Measurements from ENCODE around the gene SYNPO.
A peak's percentile ranks its signal among the peaks of the same experiment; 100 is the strongest.

Gene SYNPO

DNA sequence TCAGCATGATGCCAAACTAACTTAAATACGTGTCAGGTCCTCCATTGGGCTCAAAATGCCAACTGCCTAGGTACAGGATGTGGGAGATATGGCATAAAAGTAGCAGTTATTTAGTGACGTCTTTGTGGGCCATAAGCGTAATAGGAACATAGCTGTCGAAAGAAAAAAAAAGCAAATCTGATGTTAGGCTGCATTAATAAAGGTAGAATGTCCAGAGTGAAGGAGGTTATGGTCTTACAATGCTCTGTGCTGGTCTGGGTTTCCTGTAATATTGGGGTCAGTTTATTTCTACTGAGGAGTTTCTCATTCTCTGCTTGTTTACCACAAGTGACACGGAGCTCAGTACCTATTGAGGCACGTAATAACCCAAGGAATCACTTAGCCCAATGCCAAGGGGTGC is 33.4 kb upstream of the SYNPO start:
- DNase-seq (ENCODE audit: low read depth) = no peak

GRCh38 chr5:150607991-150608390 is 32.5 kb upstream of the SYNPO start:
- DNase-seq (ENCODE audit: low read depth) = no peak

DNA sequence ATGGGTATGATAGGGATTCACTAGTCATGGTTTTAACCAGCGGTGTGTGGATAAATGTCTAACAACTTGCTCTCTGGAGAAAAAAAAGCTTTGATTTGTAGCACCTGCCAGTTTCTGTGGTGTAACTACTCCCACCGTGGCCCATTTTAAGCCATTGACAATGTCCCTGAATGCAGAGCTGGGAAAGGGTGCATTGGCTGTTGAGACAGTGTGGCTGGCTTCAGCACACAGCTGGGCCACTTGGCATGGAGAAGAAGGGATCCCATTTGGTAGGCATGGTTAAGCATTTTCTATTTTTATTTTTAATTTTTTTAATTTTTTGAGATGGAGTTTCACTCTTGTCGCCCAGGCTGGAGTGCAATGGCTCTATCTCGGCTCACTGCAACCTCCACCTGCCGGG is 31.5 kb upstream of the SYNPO start:
- DNase-seq (ENCODE audit: low read depth) = no peak

DNA sequence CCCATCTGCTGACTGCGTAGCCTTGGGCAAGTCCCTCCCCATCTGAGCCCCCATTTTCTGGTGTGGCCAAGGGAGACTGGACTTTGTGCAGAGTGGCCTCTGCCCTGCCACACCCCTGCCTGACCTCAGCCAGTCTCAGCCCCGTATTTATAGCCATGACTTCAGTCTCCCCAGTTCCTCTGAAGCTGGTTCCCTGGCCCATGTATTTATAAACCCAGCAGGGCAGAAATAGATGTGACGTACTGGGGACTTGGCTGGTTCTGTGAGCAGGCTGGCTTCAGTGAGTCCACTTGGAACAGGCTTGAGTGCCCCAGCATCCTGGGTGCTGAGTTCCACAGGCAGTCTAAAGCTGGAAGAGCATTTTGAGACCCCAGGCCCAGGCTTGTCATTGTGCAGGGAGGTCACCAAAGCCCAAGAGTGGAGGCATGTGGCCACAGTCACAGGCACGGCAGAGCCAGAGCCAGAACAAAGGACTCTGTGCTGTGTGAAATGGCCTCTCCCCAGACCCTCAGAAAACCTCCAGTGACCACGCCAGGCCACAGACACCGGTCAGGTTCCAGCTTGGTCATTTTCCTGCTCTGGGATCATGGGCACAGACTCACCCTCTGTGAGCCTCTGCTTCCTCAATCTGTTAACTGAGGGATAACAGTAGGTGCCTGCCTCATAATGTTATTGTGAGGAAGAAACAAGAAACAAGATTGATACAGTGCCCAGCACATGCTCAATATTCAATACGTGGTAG is 30.4 kb upstream of the SYNPO start:
- DNase-seq (ENCODE audit: low read depth) = no peak

DNA sequence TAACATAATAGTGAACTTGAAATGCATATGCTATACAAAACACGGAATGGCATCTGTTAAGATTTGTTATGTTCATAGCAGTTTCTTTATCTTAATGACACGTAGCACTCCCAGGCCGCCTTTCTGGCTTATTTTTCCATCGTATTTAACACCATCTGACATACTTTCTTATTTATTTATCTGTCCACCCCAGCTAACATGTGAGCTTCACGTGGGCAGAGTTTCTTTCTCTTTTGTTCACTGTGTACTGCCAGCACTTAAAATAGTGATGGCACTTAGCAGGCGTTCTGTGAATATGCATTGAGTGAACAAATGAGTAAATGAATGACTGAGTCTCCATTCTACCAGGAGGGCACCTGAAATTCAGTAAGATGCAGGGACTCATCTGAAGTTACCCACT is 29.4 kb upstream of the SYNPO start:
- DNase-seq (ENCODE audit: low read depth) = no peak

DNA sequence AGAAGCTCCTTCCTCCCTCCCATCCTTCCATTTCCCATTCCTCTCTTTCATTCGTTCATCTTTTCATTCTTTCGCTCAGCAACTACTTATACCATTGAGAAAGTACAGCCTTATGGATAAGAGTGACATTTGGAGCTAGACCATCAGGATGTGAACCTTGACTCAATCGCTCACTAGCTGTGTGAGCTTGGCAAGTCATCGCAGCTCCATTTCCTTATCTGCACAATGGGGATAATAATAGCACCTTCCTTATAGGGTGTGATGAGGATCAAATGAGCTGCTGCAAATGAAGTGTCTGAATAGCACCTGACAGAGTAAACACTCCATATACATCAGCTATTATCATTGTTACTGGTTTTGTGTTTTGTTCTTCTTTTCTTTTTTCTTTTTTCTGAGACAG is 28.1 kb upstream of the SYNPO start:
- no peak for DNase-seq (ENCODE audit: low read depth)

DNA sequence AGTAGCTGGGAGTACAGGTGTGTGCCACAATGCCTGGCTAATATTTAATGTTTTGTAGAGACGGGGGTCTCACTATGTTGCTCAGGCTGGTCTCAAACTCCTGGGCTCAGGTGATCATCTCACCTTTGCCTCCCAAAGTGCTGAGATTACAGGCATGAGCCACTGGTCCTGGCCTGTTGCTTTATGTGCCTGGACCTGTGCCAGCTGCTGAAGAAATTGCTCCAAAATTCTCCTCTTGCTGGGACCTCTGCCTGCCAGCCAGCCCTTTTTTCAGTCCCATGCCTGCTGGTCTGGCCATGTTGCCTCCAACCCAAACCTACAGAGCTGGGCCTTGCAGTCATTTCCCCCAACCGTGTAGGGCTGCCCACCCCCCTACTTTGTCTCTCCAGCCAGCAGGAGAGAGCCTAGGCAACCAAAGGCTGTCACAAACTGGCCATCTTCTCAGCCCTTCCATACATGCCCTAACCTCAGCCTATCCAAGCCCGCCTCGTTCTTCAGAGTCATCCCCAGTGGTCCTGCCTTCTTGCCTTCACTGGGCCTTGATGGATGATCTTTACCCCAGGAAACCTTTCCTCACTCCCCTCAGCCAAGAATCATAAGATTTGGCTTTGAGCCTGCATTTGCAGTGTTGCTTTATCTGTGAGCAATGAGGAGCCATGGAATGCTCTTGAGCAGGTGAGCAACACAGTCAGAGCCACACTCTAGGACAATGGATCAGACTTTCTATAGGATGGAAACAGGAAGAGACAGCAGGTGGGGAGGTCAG is 27.4 kb upstream of the SYNPO start:
- no peak for DNase-seq (ENCODE audit: low read depth)

- no peak for DNase-seq (ENCODE audit: low read depth)
Observed at GRCh38 chr5:150613991-150614660, 26.3 kb upstream of the SYNPO start.

GRCh38 chr5:150614661-150615060 is 25.8 kb upstream of the SYNPO start:
- DNase-seq (ENCODE audit: low read depth) = no peak

- DNase-seq (ENCODE audit: low read depth) = peak; percentile 27
Observed at GRCh38 chr5:150615141-150615699, 25.2 kb upstream of the SYNPO start.

GRCh38 chr5:150616024-150616470 is 24.4 kb upstream of the SYNPO start:
- DNase-seq (ENCODE audit: low read depth) = no peak

- no peak for DNase-seq (ENCODE audit: low read depth)
Observed at GRCh38 chr5:150616506-150616905, 24.0 kb upstream of the SYNPO start.

- no peak for DNase-seq (ENCODE audit: low read depth)
Observed at GRCh38 chr5:150618163-150618562, 22.3 kb upstream of the SYNPO start.

DNA sequence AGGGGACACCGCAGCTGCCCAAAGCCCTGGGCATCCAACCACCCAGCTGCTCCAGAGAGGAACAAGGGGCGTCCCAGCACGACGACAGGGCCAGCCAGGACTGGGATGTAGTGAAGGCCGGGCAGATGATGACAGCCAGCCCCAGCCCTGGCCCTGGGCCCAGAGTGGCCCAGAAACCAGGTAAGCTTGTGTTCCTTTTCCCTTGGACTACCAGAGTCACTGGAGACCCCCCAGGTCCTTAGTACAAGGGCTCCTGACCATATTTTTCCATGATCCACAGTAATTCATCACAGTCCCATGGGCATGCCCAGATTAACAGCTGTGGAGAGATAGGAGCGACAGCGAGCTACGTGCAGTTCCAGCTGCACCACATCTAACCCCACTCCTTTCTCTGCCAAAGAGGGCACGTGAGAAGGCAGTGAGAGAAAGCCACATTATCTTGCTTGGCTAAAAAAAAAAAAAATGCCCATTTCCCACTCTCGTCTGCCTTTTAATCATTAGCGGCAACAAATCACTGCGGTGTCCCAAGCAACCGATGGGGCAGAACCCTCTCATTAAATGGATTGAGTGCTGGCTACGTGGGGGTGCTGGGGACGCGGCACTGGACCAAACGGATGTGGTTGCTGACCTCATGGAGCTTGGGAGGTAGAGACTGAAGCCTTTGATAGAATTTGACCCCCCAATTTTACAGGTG is 21.7 kb upstream of the SYNPO start:
- DNase-seq (ENCODE audit: low read depth) = no peak

DNA sequence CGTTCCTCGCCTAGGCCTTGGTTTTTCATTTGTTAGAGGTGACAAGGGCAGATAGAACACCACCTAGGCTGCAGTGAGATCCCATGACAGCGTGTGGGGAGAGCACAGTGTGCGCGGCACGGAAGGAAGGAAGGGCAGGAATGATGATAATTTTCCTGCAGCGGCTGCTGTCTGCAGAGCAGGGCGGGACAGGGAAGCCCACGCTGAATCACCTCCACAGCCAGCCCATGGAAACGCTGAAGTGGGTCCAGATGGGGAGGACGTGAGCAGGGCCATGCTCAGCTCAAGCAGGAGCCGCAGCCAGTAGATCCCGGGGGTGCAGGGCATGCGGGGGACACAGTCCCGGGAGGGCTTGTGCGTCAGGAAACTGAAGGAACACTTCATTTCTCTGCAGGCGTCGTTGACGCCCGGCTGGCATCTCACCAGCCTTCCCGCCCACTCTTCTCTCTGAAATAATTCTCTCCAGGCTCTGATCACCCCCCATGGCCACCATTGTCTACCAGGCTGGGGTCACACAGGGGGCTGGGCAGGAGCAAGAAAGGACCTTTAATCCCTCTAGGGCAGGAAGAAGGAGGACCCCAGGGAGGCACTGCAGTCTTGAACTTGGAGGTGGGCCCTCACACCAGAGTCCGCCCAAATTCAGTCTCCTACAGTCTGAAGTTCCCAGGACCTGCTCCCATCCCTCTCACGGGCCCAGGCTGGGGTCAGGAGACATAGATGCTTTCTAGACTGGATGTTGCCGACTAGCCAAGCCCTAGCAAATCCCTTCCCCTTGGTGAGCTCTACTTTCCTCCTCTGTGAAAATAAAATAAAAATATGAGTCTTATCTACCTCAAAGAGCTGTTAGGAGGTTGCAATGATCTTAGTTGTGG is 20.9 kb upstream of the SYNPO start:
- no peak for DNase-seq (ENCODE audit: low read depth)

GRCh38 chr5:150621301-150621700 is 19.2 kb upstream of the SYNPO start:
- no peak for DNase-seq (ENCODE audit: low read depth)

- DNase-seq (ENCODE audit: low read depth) = no peak
Observed at GRCh38 chr5:150622157-150622556, 18.3 kb upstream of the SYNPO start.

DNA sequence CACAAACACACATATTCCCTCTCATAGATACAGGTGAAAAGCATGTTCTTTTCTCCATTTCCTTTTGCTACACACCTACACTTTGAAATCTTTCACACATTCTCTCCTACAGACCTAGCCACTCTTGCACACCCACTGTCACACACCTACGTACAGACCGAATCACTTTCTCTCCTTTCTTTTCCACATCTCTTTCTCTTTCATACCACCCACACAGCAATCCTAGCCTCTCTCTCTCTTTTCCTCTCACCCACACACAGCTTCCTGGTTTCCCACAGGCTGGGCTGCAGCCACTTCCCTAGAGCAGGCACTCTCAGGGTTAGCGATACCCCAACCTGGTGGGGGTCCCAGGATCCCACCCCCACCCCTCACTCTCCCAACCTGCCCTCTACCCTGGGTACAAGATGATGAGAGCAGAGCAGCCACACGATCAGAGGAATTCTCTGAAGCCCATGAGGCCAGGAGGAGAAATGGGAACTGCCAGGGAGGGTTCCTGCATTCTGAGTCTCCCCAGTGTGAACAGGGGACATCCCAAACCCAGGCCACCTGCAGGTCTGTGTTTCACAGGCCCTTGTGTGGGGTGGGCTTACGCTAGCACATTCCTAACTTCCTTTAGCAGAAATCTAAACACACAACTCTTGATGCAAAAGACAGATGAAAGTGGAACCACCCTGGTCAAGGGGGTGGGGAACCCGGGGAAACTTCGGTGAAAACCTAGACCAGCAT is 17.1 kb upstream of the SYNPO start:
- no peak for DNase-seq (ENCODE audit: low read depth)

- DNase-seq (ENCODE audit: low read depth) = no peak
Observed at GRCh38 chr5:150623878-150624216, 16.6 kb upstream of the SYNPO start.

DNA sequence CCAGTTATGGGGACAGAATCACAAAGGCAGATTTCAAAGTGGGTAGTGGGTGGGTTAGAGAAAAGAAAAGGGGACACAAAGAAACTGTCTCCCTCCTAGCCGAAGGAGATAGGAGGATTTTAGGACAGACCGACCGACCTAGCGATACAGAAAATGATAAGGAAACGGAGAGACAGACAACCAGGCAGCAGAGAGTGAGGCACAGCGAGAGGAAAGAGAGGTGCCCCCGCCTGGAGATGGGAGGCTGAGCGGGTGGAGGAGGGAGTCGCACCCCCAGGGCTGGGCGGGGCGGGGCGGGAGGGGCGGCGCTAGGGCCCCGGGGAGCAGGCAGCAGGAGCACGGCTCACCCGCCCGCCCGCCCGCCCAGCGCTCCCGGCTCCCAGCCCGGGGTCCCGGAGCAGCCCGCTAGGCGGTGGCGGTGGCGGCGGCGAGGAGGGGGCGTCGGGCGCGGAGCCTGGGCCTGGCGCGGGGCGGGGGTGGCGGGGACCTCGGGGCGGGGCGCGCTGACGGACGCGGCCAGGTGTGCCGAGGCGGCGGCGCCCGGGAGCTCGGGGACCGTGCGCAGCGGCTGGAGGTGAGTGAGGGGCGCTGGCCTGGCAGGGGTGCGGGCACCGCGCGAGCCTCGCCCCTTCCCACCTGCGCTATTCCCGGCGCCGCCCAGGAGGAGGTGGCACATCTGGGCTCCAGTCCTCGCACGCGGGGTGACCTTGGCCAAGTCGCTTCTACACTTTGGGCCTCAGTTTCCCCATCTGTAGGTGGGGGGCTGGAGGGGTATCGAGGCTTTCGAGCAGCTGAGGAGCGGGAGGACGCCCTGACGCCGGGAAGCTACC is 15.9 kb upstream of the SYNPO start:
- DNase-seq (ENCODE audit: low read depth) = no peak
